MCF 10A (cell line): ENCODE results near the gene SCN2A. TPM values are rescaled to one million over a fixed set of nuclear protein-coding genes. Genes with fewer than 3 reads are reported as not detected.

ENCODE experiments used
- BruUV-seq: library from RNA; stranded (reverse); fragments of 400-500 nt; replicated peaks from 2 replicates; lab custom pipeline; 2021; lab: Mats Ljungman, UMichigan
- CTCF ChIA-PET: fragments of 300-600 bp; sonication (Branson Sonifier 250); formaldehyde crosslinking; extraction: SDS; loops from one replicate; lab custom pipeline; 2021; ENCODE audit warnings: antibody characterized with exemption, inconsistent platforms; lab: Yijun Ruan, JAX
- POLR2A ChIA-PET: fragments of 300-600, 350-650 bp; sonication (Branson Sonifier 250); formaldehyde crosslinking; extraction: SDS; loops from one replicate; lab custom pipeline; 2020; ENCODE audit warnings: antibody characterized with exemption, inconsistent platforms; lab: Yijun Ruan, JAX
- DNase-seq: peaks from one replicate; pipeline ENCODE4 v3.0.0-alpha.2; 2018; ENCODE audit not compliant: unreplicated experiment
- H3K27ac Mint-ChIP-seq: one replicate; pipeline ENCODE4 v1.8.0; 2022; ENCODE audit warnings: mild to moderate bottlenecking, low read depth, mixed read lengths; ENCODE audit not compliant: unreplicated experiment
- H3K27me3 Mint-ChIP-seq: one replicate; pipeline ENCODE4 v1.8.0; 2022; ENCODE audit warnings: mixed read lengths; ENCODE audit not compliant: insufficient read depth, unreplicated experiment
- H3K36me3 Mint-ChIP-seq: one replicate; pipeline ENCODE4 v1.8.0; 2022; ENCODE audit warnings: mild to moderate bottlenecking, moderate library complexity, mixed read lengths; ENCODE audit not compliant: insufficient read depth, unreplicated experiment
- H3K4me1 Mint-ChIP-seq: one replicate; pipeline ENCODE4 v1.8.0; 2022; ENCODE audit warnings: mixed read lengths; ENCODE audit not compliant: insufficient read depth, unreplicated experiment
- H3K4me3 Mint-ChIP-seq: one replicate; pipeline ENCODE4 v1.8.0; 2022; ENCODE audit warnings: mild to moderate bottlenecking, moderate library complexity, mixed read lengths; ENCODE audit not compliant: unreplicated experiment
- H3K9me3 Mint-ChIP-seq: one replicate; pipeline ENCODE4 v1.8.0; 2022; ENCODE audit warnings: mixed read lengths; ENCODE audit not compliant: unreplicated experiment
- intact Hi-C: fragments of 100-400 bp; cut with micrococcal nuclease; formaldehyde crosslinking; loops from 2 replicates; pipeline ENCODE4 v1.14.1; 2022
- total RNA-seq: library from RNA; stranded (reverse); gene quantifications from 2 replicates; pipeline ENCODE4 v1.2.3, GENCODE V29; 2022
- TF ChIP-seq, protein P1 (sequence below): fragments of 200-600 bp; IDR thresholded peaks from one replicate; pipeline ENCODE4 v1.8.0; 2022; ENCODE audit warnings: antibody characterized with exemption, mild to moderate bottlenecking; ENCODE audit not compliant: unreplicated experiment

Gene SCN2A
- total RNA-seq, 1 experiment from 2014 or later: not detected

DNA sequence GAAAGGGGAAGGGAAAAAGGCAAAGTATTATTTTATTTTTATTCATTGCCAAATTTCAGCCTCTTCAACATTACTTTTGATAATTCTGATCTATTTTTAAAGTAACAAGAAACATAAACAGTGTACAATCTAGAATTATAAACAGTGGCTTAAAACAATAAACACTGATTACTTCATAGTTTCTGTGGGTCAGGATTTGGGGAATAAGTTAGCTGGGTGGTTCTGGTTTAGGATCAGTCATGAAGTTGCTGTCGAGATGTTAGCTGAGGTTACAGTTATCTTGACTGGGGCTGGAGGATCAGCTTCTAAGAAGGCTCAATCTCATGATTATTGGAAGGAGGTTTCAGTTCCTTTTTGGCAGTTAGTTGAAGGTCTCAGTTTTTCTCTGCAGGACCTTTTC lies 109.2 kb downstream of the SCN2A start:
- CTCF ChIA-PET: no interaction called here
- no peak for DNase-seq
- intact Hi-C loops: no loop called here
- TF ChIP-seq, protein P1, sequence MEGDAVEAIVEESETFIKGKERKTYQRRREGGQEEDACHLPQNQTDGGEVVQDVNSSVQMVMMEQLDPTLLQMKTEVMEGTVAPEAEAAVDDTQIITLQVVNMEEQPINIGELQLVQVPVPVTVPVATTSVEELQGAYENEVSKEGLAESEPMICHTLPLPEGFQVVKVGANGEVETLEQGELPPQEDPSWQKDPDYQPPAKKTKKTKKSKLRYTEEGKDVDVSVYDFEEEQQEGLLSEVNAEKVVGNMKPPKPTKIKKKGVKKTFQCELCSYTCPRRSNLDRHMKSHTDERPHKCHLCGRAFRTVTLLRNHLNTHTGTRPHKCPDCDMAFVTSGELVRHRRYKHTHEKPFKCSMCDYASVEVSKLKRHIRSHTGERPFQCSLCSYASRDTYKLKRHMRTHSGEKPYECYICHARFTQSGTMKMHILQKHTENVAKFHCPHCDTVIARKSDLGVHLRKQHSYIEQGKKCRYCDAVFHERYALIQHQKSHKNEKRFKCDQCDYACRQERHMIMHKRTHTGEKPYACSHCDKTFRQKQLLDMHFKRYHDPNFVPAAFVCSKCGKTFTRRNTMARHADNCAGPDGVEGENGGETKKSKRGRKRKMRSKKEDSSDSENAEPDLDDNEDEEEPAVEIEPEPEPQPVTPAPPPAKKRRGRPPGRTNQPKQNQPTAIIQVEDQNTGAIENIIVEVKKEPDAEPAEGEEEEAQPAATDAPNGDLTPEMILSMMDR: no peak
- no peaks in the 10 kb centered on the region for H3K36me3 Mint-ChIP-seq
- no peaks in the 10 kb centered on the region for H3K4me1 Mint-ChIP-seq
- H3K27me3 Mint-ChIP-seq: peaks cover 57% of the 10 kb centered on the region
- POLR2A ChIA-PET: no interaction called here
- H3K27ac Mint-ChIP-seq: no peak overlapping the region
- no TSS peak for BruUV-seq
- no peaks in the 10 kb centered on the region for H3K9me3 Mint-ChIP-seq
- H3K4me3 Mint-ChIP-seq: no peak overlapping the region

DNA sequence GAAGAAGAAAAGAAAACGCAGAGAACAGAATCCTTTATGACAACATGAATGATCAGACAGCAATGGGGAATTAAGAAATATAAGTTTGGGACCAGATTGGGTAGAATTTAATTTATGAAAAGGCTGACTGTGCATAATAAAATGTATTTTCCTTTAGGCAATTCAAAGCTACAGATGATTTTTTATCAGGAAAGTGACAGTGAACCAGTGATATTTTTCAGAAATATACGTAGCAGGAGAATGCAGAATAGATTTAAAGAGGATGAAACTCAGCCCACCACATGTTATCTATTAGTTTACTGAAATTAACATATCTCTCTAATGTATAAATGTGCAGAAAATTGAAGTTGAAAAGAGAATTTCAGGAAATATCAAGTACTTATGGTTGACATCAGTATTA lies 110.0 kb downstream of the SCN2A start:
- Mint-ChIP-seq H3K36me3 (no peaks in the 10 kb centered on the region), H3K27ac (no peak overlapping the region), H3K9me3 (no peaks in the 10 kb centered on the region), H3K27me3 (peaks cover 51% of the 10 kb centered on the region), H3K4me3 (no peak overlapping the region), H3K4me1 (no peaks in the 10 kb centered on the region)
- ChIA-PET POLR2A (interaction anchor here (0.6 kb wide), 1 partner anchor 103 kb away, joined by 3 read pairs; no protein-coding TSS in a partner anchor), CTCF (no interaction called here)
- intact Hi-C loops: no loop called here
- TF ChIP-seq, protein P1: no peak
- no peak for DNase-seq
- BruUV-seq: no TSS peak

DNA sequence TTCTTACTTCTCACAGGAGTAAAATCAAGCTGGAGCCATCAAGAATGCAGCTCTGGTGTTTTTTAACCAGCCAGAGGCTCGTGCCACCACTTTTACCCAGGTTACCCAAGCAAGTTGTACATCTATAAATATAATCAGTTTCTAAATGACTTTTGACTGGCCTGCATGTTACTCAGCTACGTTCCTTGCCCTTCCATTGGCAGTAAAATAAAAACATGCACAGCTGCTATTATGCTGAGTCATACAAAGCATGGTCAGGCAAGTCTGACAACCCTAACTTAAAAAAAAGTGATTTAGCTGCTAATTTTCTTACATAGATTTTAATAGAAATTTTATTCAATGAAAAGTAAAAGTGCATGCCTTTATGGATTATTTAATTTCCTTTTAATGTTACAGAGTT lies 118.5 kb downstream of the SCN2A start:
- BruUV-seq: no TSS peak
- CTCF ChIA-PET: interaction anchor here (0.6 to 0.9 kb wide), 4 partner anchors 15 to 345 kb away, joined by 3 to 4 read pairs (median 4); no protein-coding TSS in a partner anchor
- POLR2A ChIA-PET: no interaction called here
- intact Hi-C loops: no loop called here
- Mint-ChIP-seq H3K4me3 (no peak overlapping the region), H3K4me1 (no peaks in the 10 kb centered on the region), H3K27ac (no peak overlapping the region), H3K36me3 (no peaks in the 10 kb centered on the region), H3K27me3 (peaks cover 11% of the 10 kb centered on the region), H3K9me3 (no peaks in the 10 kb centered on the region)
- peak; percentile 27 for DNase-seq
- TF ChIP-seq, protein P1: no peak

DNA sequence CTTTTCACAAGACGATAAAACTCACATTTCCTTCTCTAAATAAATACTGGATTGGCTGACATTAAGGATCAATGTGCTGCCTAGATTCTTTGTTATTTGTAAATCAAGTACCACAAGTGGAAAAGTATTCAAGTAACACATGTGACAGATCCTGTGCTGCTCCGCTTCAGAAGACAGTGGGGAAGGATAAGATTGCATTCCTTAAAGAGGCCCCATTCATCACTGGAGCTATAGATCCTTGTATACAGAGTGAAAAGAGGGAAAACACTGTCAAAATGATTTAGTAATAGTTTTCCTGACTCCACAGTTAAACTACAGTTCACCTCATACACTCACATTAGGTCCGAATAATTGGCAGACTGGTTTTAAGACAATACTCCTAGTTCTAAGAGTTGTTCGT lies 122.3 kb downstream of the SCN2A start:
- Mint-ChIP-seq H3K9me3 (no peaks in the 10 kb centered on the region), H3K27me3 (peaks cover 26% of the 10 kb centered on the region), H3K4me3 (no peak overlapping the region), H3K27ac (no peak overlapping the region), H3K4me1 (no peaks in the 10 kb centered on the region), H3K36me3 (no peaks in the 10 kb centered on the region)
- no peak for DNase-seq
- TF ChIP-seq, protein P1: no peak
- ChIA-PET POLR2A (no interaction called here), CTCF (no interaction called here)
- intact Hi-C loops: no loop called here
- no TSS peak for BruUV-seq
